ENCODE results near the gene RABAC1.
"Not testable (repeated sequence)": the region's sequence is repeated elsewhere in the genome, so short reads cannot be mapped to it uniquely, and the experiment has no call there.

Gene RABAC1

GRCh38 chr19:41915776-41916414 lies 43.2 kb downstream of the RABAC1 start:
- DNase-seq (ENCODE audit: low read depth): no peak

- DNase-seq (ENCODE audit: low read depth): no peak
Observed at GRCh38 chr19:41915021-41915775, 43.9 kb downstream of the RABAC1 start.

GRCh38 chr19:41914424-41914834 lies 44.7 kb downstream of the RABAC1 start:
- not testable (repeated sequence) for DNase-seq (ENCODE audit: low read depth)

GRCh38 chr19:41913538-41914423 lies 45.3 kb downstream of the RABAC1 start:
- DNase-seq (ENCODE audit: low read depth): no peak

GRCh38 chr19:41912899-41913537 lies 46.1 kb downstream of the RABAC1 start:
- DNase-seq (ENCODE audit: low read depth): no peak

GRCh38 chr19:41911889-41912731 lies 47.0 kb downstream of the RABAC1 start:
- DNase-seq (ENCODE audit: low read depth): no peak

- no peak for DNase-seq (ENCODE audit: low read depth)
Observed at GRCh38 chr19:41910992-41911888, 47.9 kb downstream of the RABAC1 start.

- no peak for DNase-seq (ENCODE audit: low read depth)
Observed at GRCh38 chr19:41910240-41910991, 48.7 kb downstream of the RABAC1 start.

- DNase-seq (ENCODE audit: low read depth): no peak
Observed at GRCh38 chr19:41909706-41910105, 49.4 kb downstream of the RABAC1 start.

- DNase-seq (ENCODE audit: low read depth): no peak
Observed at GRCh38 chr19:41908724-41909464, 50.2 kb downstream of the RABAC1 start.

- DNase-seq (ENCODE audit: low read depth): no peak
Observed at GRCh38 chr19:41907994-41908615, 51.0 kb downstream of the RABAC1 start.

GRCh38 chr19:41906916-41907680 lies 52.0 kb downstream of the RABAC1 start:
- DNase-seq (ENCODE audit: low read depth): no peak

Measured in stimulated activated CD8-positive, alpha-beta memory T cell treated with anti-CD3 and anti-CD28 coated beads, Interleukin-4, amount 100 ng/mL, for 24 hours (primary cell).